Lower leg skin (tissue), 4 donors: Measurements from ENCODE around the gene HCCS. TPM values are rescaled to one million over a fixed set of nuclear protein-coding genes. Genes with fewer than 3 reads are reported as not detected.

Experiments
- DNase-seq, 2 donors: peaks; one replicate each; pipeline ENCODE4 v3.0.0-alpha.2; 2019; ENCODE audit warnings: low spot score in 2 of 2
- H3K4me3 ChIP-seq: fragments of 200-600 bp; sonication (generic); 2 replicates; pipeline ENCODE4 v1.5.1; 2017; ENCODE audit warnings: mild to moderate bottlenecking, low read depth; ENCODE audit not compliant: poor library complexity, severe bottlenecking
- POLR2A ChIP-seq, 2 donors: fragments of 450-650 bp; IDR thresholded peaks; one replicate each; pipeline ENCODE4 v1.6.1; 2016 to 2017; ENCODE audit warnings: antibody characterized with exemption in 2 of 2, mild to moderate bottlenecking in 1 of 2, moderate library complexity in 1 of 2
- WGBS, 2 donors: methylation state at CpG; one replicate each; pipeline ENCODE4 v1.1.5; 2018; 5-methylcytosine and 5-hydroxymethylcytosine counted together
- intact Hi-C: fragments of 100-400 bp; cut with DNase I; formaldehyde crosslinking; loops from one replicate; pipeline ENCODE4 v1.15.0; 2023; ENCODE audit warnings: low total_unique reads
- total RNA-seq, 4 donors: library from RNA; depleted of rRNA; stranded (reverse); fragments of >200 nt; gene quantifications; one replicate each; pipeline ENCODE4 v1.1.0, GENCODE V29; 2016
- TF ChIP-seq, protein P1 (sequence below), 3 donors: fragments of 450-650 bp; IDR thresholded peaks; one replicate each; pipeline ENCODE4 v1.5.1; 2016; ENCODE audit warnings: antibody characterized with exemption in 3 of 3, mild to moderate bottlenecking in 3 of 3, moderate library complexity in 2 of 3

Gene HCCS
- total RNA-seq, 4 donors from 2014 or later = 10.4 to 19.9 (median 13.4) TPM

DNA sequence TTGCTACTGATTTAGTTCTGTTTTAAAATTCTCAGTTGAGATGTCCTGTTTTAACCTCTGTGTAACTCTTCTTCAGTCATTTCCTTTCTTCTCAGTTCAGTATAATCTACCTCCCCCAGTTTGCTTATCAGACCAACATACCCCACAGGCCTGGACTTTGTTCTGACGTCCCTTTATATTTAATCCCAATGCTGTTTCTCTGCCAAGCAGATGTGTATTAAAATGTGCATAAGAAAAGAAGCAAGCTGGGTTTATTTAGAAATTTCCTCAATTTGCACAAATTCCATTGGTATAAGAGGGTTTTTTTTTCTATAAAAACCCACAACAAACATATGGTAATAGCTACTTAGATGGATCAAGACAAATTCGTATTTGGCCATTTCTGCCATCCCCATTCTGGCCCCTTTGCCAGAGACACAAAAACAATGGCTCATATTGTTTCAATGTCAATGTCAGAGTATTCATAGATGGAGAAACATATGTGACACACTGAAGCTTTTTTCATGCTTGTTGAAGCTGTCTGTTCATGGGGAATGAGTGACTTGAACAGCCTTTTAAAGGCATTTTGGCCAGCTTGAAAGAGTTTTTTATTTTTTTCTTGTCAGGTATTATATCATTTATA is 24.5 kb downstream of the HCCS start:
- 42 to 62% methylated on average over 2 of the region's 2 CpGs for WGBS, 2 donors

DNA sequence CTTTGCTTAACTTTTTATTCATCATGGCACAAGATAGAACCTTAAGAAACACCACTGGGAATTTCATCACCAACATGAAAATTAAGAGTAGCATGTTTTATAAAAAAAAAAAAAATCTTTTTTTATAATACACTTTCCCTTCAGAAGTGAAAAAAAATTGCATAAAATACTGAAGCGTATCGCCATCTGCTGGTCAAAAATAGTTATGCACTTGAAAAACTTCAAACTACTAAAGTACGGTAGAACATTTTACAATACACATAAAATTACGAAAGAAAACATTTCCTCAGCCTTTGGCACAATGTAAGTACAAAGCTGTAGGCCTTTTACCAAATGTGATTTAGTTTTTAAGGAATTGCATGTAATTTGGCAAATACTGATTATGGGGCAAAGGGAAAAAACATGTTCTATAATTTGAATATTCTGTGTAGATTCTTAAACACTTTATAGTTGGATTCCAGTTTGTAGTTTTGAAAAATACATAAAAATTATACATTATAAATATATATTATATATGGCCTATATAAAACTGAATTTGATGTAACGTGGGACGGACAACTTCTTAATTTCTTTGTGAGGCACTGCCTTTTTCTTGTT is 26.5 kb downstream of the HCCS start:
- intact Hi-C loops = no loop called here
- WGBS, 2 donors = 24 to 28% methylated on average over 6 of the region's 6 CpGs
- no peak for TF ChIP-seq POLR2A (IDR thresholded peaks at IDR 0.05)
- TF ChIP-seq, protein P1, sequence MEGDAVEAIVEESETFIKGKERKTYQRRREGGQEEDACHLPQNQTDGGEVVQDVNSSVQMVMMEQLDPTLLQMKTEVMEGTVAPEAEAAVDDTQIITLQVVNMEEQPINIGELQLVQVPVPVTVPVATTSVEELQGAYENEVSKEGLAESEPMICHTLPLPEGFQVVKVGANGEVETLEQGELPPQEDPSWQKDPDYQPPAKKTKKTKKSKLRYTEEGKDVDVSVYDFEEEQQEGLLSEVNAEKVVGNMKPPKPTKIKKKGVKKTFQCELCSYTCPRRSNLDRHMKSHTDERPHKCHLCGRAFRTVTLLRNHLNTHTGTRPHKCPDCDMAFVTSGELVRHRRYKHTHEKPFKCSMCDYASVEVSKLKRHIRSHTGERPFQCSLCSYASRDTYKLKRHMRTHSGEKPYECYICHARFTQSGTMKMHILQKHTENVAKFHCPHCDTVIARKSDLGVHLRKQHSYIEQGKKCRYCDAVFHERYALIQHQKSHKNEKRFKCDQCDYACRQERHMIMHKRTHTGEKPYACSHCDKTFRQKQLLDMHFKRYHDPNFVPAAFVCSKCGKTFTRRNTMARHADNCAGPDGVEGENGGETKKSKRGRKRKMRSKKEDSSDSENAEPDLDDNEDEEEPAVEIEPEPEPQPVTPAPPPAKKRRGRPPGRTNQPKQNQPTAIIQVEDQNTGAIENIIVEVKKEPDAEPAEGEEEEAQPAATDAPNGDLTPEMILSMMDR (IDR thresholded peaks at IDR 0.05) = no peak
- no peak overlapping the region for H3K4me3 ChIP-seq
- DNase-seq = no peak

More for the DNA sequence above, 24.5 kb downstream of the HCCS start:
- DNase-seq = no peak
- H3K4me3 ChIP-seq = no peak overlapping the region
- TF ChIP-seq POLR2A (IDR thresholded peaks at IDR 0.05) = no peak
- TF ChIP-seq, protein P1 (IDR thresholded peaks at IDR 0.05) = no peak
- intact Hi-C loops = no loop called here

DNA sequence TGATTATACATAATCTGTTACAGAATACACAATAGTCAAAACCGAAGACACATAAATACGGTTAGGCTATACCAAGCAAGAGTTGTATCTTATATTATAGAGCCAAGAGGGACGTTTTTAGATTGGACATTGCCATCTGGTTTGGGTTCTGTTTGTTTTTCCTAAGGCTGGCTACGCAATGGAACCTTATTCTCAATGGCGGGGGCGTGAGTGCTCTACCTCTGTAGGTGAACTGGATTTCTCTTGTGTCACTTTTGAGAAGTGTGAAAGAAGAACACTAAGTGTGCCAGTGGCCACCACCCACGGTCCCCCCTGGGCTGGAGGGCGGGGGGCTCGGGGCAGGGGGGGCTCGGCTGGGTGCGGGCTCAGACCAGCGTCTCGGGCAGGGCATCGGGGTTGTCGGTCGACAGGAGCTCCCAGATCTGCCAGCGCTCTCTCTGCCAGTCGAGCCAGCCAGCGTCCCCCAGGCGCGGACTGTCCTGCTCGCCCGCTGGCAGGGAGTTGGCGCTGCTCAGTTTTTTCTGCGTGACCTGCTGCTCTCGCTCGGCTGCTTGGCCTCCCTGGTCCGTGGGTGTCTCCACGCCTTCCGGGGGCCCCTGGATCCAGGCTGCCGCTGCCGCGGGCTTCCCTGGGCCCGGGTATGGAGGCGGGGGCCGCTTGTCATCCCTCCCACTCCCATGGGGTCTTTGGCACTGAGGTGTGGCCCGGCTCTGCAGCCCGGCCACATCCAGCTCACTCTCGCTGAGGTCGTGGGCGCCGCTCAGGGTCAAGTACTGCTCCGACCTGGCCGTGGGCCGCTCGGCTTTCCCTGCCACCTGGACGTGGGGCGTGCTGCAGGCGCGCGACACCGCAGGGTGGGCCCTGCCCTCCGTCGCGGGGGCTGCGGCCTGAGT is 27.6 kb downstream of the HCCS start:
- intact Hi-C loops = no loop called here
- TF ChIP-seq POLR2A (IDR thresholded peaks at IDR 0.05) = no peak
- TF ChIP-seq, protein P1 (IDR thresholded peaks at IDR 0.05) = no peak
- 73 to 84% methylated on average over 11 to 47 of the region's 56 CpGs for WGBS, 2 donors
- no peak for DNase-seq
- no peak overlapping the region for H3K4me3 ChIP-seq

DNA sequence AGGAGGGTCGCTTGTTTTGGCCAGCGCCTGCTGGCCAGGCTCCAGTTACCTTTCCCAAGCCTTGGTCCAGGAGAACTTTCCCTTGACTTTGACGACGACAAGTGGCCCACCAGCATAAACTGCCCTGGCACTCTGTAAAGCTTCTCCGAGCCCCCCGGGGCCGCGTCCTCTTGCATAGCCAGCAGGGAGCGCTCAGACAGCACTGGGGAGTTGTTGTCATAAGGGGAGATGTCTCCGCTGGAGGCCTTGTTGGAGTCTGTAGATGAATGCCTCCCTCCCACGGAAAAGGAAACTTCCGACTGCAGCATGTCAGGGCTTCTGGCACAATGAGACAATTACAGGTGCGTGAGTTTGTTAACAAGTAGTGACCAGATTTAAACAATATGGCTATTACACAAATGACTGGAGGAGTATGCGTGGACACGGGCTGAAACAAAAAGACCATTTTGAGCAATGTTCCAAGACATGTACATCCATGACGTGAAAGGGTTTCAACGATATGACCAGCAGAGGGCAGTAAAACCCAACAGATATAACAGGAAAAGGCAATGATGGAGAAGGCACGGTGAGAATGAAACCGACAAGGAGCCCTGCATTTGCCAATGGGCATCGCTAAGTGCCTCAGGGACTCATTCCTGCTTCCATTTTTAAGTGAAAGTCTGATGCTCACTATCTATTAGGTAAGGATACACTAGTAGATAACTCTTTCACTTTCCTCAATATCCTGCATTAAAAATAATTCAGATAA is 33.0 kb downstream of the HCCS start:
- WGBS, 2 donors = 25 to 26% methylated on average over 20 of the region's 20 CpGs
- intact Hi-C loops = loop anchor here (2.0 to 10.0 kb wide), 2 partner anchors 387 to 631 kb away; no protein-coding TSS in a partner anchor
- peak in 1 of 2 donors; percentile 61 for DNase-seq
- no peak overlapping the region for H3K4me3 ChIP-seq
- TF ChIP-seq POLR2A (IDR thresholded peaks at IDR 0.05) = no peak
- TF ChIP-seq, protein P1 (IDR thresholded peaks at IDR 0.05) = no peak

DNA sequence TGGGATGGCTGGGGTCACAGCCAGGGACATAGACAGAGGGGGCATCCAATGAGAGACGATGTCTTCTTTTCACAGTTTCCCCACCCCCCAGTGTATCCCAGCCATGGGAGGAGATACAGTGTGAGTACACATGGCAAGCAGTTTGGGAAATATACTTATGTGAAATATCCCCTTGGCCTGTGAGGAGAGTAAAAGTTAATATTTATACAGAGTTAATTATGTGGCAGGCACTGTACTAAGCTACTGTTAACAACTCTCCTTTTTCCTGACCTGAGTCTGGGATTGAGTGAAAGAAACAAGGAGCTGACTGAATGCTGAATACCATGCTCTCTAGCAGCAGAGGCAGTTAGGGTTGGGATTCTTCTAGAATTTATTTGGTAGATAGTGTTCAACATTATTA is 35.3 kb downstream of the HCCS start:
- no peak for TF ChIP-seq POLR2A (IDR thresholded peaks at IDR 0.05)
- TF ChIP-seq, protein P1 (IDR thresholded peaks at IDR 0.05) = no peak
- WGBS, 2 donors = 76 to 82% methylated on average over 1 of the region's 1 CpG
- intact Hi-C loops = loop anchor here (10.0 kb wide), 1 partner anchor 628 kb away; no protein-coding TSS in a partner anchor

More for the DNA sequence above, 35.3 kb downstream of the HCCS start:
- DNase-seq = no peak
- H3K4me3 ChIP-seq = no peak overlapping the region
